Measurements from ENCODE around the gene CEP131. TPM values are rescaled to one million over a fixed set of nuclear protein-coding genes. Genes with fewer than 3 reads are reported as not detected.
"Not testable (repeated sequence)": the region's sequence is repeated elsewhere in the genome, so short reads cannot be mapped to it uniquely, and the experiment has no call there.

The CEP131 gene
- total RNA-seq, 4 donors from 2014 or later = 5.5 to 8.1 (median 6.0) TPM

DNA sequence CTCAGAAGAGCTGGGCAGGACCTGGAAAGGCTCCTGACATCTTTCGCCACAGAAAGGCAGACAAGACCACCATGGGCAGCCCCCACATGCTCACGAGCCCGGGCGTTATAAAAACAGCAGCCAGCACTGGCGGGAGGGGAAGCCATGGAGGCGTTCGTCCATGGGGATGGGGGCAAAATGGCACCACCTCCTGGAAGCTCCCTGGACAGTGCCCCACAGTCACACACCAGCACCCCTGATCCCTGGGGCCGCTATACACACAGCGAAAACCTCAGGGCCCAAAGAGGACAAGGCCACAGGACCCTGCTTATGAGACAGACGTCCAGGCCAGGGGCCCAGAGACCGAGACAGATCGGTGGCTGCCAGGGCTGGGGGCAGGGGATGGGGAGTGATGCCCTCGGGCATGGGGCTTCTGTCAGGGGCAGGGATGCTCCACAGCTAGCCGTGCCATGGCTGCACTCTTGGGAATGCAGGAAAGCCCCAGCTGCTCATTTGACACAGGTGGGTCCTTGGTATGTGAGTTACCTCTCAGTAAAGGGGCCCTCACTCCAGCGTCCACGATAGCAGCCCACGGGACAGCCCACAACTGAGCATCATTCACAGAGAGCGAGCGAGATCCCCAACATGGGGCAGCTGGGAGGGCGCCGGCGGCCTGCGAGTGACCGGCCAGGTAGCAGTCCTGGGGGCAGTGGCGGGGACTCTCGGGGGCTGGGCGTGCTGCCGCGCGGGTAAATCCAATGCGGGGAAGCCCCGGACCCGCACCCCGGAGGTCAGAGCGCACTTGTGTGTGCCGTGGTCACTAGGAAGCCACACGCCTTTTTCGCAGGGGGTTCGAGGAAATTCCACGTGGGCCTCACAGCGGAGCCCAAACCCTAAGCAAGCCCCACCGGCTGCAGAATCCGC is 63.8 kb downstream of the CEP131 start:
- H3K27me3 ChIP-seq = peaks cover 0 to 48% (median 0%) of the 10 kb centered on the region in 4 donors
- no peaks in the 10 kb centered on the region for H3K36me3 ChIP-seq
- intact Hi-C loops (cut with DNase I) = no loop called here
- no peak overlapping the region for H3K27ac ChIP-seq
- 85 to 94% methylated on average over 4 to 9 of the region's 43 CpGs for WGBS, 2 donors
- DNase-seq = no peak
- no peak overlapping the region for H3K4me3 ChIP-seq
- no peaks in the 10 kb centered on the region for H3K9me3 ChIP-seq
- H3K4me1 ChIP-seq = peaks cover 0 to 15% (median 0%) of the 10 kb centered on the region in 3 donors
- TF ChIP-seq, protein P1, sequence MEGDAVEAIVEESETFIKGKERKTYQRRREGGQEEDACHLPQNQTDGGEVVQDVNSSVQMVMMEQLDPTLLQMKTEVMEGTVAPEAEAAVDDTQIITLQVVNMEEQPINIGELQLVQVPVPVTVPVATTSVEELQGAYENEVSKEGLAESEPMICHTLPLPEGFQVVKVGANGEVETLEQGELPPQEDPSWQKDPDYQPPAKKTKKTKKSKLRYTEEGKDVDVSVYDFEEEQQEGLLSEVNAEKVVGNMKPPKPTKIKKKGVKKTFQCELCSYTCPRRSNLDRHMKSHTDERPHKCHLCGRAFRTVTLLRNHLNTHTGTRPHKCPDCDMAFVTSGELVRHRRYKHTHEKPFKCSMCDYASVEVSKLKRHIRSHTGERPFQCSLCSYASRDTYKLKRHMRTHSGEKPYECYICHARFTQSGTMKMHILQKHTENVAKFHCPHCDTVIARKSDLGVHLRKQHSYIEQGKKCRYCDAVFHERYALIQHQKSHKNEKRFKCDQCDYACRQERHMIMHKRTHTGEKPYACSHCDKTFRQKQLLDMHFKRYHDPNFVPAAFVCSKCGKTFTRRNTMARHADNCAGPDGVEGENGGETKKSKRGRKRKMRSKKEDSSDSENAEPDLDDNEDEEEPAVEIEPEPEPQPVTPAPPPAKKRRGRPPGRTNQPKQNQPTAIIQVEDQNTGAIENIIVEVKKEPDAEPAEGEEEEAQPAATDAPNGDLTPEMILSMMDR (IDR thresholded peaks at IDR 0.05) = no peak
- TF ChIP-seq POLR2A (IDR thresholded peaks at IDR 0.05) = no peak

DNA sequence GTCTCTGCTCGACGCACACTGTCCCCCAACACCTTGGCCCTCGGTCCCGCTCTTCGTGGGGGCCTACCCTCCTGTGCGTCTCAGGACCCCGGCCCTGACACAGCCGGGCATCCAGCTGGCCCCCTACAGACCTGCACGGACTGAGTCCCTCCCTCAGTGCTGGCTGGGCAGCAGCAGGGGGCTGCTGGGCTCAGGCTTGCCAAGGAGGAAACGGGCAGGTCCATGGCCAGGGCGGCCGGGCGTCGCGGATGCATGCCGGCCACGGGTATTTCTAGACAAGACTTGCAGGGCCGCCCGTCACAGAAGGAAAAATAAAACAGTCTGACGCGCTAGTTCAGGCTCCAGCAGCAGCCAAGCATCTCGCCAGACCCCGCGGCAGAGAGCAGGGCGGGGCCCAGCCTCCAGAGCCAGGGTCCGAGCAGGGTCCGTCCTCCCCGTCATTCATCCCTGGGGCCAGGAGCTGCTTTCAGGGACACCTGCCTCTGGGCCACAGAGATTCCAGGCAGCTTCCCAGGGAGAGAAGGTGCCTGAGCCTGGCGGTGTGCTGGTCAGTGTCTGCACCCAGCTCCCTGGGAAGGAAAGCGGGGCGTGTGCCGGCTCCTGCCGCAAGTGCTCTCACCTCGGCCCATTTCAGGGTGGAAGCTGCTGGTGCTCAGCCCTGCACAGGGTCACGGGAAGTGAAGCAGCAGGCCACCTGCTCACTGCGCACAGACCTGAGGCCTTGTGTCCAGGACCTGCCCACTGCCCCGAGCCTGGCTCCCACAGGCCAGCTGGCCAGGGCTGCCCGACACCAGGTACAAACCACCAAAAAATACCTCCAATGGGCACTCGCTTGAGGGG is 64.7 kb downstream of the CEP131 start:
- no peaks in the 10 kb centered on the region for H3K36me3 ChIP-seq

DNA sequence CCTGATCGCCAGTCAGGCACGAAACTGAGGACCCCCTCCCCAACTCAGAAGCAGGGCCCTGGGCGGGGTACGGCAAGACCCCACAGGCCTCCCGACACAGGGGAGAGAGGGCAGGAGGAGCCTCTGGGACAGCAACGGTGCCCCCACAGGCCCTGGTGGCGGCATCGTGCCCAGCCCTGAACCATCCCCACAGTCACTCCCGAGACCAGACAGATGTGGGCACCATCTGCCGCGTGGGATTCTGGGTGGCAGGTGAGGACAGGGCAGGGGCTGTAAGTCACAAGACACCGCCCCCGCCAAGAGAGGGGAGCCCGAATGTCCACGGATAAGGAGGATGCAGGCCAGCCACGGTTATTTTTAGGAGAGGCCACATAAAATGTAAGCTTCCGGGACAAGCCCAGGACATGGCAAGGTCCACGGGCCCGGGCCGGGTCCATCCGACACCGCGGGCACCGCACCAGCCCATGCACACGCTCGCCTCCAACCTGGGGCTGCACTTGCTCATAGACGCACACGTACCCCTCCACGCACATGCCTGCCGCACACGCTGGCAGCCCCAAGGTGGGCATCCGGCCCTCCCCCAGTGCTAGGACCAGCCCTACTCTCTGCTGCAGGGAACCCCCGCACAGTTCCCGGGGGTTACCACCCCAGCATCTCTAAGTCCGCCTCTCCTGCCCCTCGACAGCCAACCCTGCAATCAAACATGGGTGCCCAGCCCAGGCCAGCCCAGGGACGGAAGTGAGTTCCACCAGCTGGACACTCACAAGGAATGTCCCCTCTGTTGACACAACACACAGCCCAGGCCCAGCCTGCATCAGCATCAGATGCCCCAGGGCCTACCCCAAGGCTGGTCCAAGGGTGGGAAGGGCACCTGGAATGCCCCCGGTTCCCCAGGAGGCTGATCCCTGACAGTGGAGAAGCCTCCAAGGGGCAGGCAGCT is 65.6 kb downstream of the CEP131 start:
- no peaks in the 10 kb centered on the region for H3K36me3 ChIP-seq
- intact Hi-C loops (cut with DNase I) = no loop called here
- H3K27ac ChIP-seq = no peak overlapping the region
- H3K9me3 ChIP-seq = no peaks in the 10 kb centered on the region
- 79 to 92% methylated on average over 14 to 22 of the region's 38 CpGs for WGBS, 2 donors
- no peak for TF ChIP-seq POLR2A (IDR thresholded peaks at IDR 0.05)
- no peak for DNase-seq
- peaks cover 0 to 36% (median 0%) of the 10 kb centered on the region in 4 donors for H3K27me3 ChIP-seq
- peaks cover 0 to 15% (median 0%) of the 10 kb centered on the region in 3 donors for H3K4me1 ChIP-seq
- H3K4me3 ChIP-seq = no peak overlapping the region

More for the DNA sequence above, 64.7 kb downstream of the CEP131 start:
- DNase-seq = no peak
- no peak for TF ChIP-seq POLR2A (IDR thresholded peaks at IDR 0.05)
- TF ChIP-seq, protein P1 (IDR thresholded peaks at IDR 0.05) = no peak
- Histone ChIP-seq H3K9me3 (no peaks in the 10 kb centered on the region), H3K4me1 (peaks cover 0 to 15% (median 0%) of the 10 kb centered on the region in 3 donors), H3K27ac (no peak overlapping the region), H3K4me3 (no peak overlapping the region), H3K27me3 (peaks cover 0 to 40% (median 0%) of the 10 kb centered on the region in 4 donors)
- 86% methylated on average over 4 of the region's 39 CpGs; no CpG with 5 or more reads in 1 of the 2 donors for WGBS, 2 donors
- intact Hi-C loops (cut with DNase I) = no loop called here

DNA sequence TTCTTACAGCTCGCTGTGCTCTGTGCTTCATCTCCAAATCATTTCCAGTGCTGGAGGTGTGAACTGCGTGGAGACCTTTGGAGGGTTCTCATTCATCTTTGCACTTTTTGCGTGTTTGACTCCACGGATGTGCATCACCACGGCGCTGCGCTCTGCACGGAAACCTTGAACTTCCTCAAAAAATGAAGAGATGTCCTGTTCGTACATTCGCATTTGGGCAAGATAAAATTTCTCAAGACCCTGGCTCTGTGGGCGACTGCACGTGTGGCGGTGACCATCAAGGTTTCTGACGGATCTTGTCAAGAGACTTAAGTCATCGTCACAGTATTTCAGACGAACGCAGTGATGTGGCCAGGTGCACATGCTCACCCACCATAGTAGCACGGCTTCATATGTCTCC is 67.8 kb downstream of the CEP131 start:
- Histone ChIP-seq H3K9me3 (no peaks in the 10 kb centered on the region), H3K4me3 (no peak overlapping the region), H3K27me3 (peaks cover 0 to 43% (median 0%) of the 10 kb centered on the region in 4 donors), H3K36me3 (no peaks in the 10 kb centered on the region), H3K4me1 (peaks cover 0 to 7% (median 0%) of the 10 kb centered on the region in 3 donors), H3K27ac (no peak overlapping the region)
- TF ChIP-seq, protein P1 (IDR thresholded peaks at IDR 0.05) = no peak
- TF ChIP-seq POLR2A (IDR thresholded peaks at IDR 0.05) = no peak
- DNase-seq = no peak
- 79 to 82% methylated on average over 18 of the region's 18 CpGs for WGBS, 2 donors
- intact Hi-C loops (cut with DNase I) = no loop called here

DNA sequence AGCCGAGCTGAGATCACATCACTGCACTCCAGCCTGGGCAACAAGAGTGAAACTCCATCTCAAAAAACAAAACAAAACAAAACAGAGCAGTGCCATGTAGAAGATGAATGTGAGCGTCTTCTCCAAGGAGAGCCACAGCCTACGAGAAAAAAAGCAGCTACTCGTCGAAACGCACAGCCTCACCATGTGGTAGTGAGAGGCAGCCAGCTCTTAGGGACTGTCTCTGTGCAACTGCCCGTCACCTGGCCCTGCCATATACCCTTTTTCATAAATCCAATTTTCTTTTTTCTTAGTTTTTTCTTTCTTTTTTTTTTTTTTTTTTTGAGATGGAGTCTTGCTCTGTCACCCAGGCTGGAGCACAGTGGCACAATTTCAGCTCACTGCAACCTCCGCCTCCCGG is 68.7 kb downstream of the CEP131 start:
- H3K9me3 ChIP-seq; H3K4me3 ChIP-seq; H3K36me3 ChIP-seq; H3K4me1 ChIP-seq; H3K27ac ChIP-seq; DNase-seq; intact Hi-C loops (cut with DNase I): not testable (repeated sequence)
- peaks cover 0 to 41% (median 0%) of the 10 kb centered on the region in 4 donors for H3K27me3 ChIP-seq
- 83 to 87% methylated on average over 9 of the region's 9 CpGs for WGBS, 2 donors
